HG02798 (cell line): ENCODE data around the gene TCEANC.
"Not testable (repeated sequence)": the region's sequence is repeated elsewhere in the genome, so short reads cannot be mapped to it uniquely, and the experiment has no call there.

Experiments used
- ATAC-seq: cut with Tn5 transposase; IDR thresholded peaks from one replicate; pipeline ENCODE4 v1.9.1; 2021; ENCODE audit warnings: mild to moderate bottlenecking; ENCODE audit not compliant: unreplicated experiment, poor library complexity

The TCEANC gene

GRCh38 chrX:13654116-13654515, 1.2 kb downstream of the TCEANC start:
- no peak for ATAC-seq

- no peak for ATAC-seq
Observed at GRCh38 chrX:13655674-13656073, 2.7 kb downstream of the TCEANC start.

DNA sequence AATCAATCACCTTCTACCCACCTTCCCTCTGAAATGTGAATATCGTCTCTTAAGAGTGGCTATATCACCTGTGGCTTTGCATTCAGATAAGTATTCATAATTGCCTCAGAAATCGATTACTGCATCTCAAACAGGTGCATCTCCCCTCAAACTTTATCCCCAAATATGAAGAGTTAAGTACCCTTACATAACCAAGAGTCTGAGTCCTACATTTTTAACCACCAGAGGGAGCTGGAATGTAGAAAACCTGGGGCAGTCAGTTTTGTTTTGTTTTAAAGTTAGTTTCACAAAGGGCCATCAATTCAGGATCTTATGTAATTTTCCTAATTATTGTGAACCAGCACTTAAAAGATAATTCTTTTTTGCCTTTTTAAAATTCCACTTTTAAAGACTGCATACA, 5.7 kb downstream of the TCEANC start:
- ATAC-seq, result no peak

GRCh38 chrX:13659063-13659462, 6.1 kb downstream of the TCEANC start:
- no peak for ATAC-seq

DNA sequence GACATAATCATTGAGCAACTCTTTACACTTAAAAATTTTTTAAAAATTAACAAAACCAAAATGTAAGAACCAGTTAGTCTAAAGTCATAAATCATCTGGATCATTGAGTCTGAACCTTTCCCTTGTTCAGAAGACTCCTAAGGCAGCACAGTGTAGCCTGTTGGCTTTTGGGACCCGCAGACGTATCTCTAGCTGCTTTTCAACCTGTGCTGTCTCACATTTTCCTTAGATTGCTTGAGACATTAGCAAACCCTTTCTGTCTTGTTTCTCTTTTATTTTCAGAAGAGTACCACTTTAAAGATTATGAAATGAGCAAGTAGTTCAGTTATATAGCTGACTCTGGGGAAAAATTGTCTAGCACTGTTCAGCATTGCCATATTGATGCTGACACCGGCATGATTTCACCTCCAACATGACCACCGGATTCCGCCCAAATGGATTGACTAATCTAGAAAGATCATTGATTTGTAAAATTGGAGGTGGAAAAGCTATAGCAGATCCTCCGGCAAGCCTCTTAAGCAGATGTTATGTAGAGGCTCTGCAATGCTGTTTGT, 8.9 kb downstream of the TCEANC start:
- ATAC-seq, result peak; percentile 20

- ATAC-seq, result peak; percentile 76
Observed at GRCh38 chrX:13662355-13662791, 9.4 kb downstream of the TCEANC start.

GRCh38 chrX:13664020-13664419, 11.1 kb downstream of the TCEANC start:
- ATAC-seq, result no peak

- no peak for ATAC-seq
Observed at GRCh38 chrX:13666836-13667235, 13.9 kb downstream of the TCEANC start.

GRCh38 chrX:13667919-13668318, 15.0 kb downstream of the TCEANC start:
- ATAC-seq, result no peak

- peak; percentile 82 for ATAC-seq
Observed at GRCh38 chrX:13669246-13669737, 16.4 kb downstream of the TCEANC start.

GRCh38 chrX:13669755-13670154, 16.8 kb downstream of the TCEANC start:
- ATAC-seq, result not testable (repeated sequence)

DNA sequence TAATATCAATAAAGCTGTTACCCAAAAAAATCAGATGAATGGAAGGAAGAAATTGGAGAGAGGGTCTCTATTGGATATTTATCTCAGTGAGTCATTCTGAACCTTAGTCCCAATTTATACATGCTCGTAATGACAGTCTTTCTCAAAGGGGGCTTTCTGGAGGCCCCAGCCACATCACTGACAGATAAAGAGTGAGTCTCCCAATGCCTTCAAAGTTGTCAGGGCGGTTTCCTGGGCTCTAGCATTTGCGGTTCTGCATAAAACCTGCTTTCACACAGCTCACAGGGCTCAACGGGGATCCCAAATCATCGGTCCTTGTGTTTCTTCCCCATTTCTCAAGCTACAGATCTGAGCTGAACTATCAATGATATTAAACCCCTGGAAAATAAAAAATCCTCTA, 17.3 kb downstream of the TCEANC start:
- no peak for ATAC-seq

DNA sequence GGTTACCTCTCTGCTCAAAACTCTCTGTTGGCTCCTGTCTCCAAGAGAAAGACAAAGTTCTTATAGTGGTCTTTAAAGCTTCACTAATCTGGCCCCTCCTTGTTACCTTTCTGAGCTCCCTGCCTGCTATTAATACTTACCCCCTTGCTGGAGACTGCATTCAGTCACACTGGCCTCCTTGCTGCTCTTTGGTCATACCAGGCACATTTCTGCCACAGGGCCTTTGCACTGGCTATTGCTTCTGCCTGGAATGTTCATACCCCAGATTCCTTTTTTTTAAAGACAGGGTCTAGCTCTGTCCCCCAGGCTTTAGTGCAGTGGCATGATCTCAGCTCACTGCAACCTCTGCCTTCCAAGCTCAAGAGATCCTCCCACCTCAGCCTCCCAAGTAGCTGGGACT, 20.1 kb downstream of the TCEANC start:
- no peak for ATAC-seq

DNA sequence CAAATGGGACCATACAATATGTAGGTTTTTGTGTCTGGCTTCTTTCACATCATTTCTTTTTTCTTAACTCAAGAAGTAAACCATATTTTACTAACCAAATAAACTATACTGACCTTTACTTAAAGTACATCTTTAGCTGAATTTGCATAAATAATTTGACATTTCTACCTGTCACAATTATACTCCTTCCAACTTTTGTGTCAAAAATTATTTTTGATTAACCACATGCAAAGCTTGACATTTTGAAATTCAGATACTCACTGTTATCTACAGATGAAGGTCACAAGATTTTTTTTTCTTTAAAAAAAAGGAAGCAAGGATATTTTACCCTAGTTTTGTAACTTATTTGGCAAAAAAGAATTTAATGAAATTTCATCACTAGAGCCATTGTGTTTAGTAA, 23.9 kb downstream of the TCEANC start:
- ATAC-seq, result no peak

- ATAC-seq, result not testable (repeated sequence)
Observed at GRCh38 chrX:13679700-13680099, 26.8 kb downstream of the TCEANC start.

GRCh38 chrX:13681595-13681994, 28.7 kb downstream of the TCEANC start:
- no peak for ATAC-seq

GRCh38 chrX:13684361-13684760, 31.4 kb downstream of the TCEANC start:
- no peak for ATAC-seq

DNA sequence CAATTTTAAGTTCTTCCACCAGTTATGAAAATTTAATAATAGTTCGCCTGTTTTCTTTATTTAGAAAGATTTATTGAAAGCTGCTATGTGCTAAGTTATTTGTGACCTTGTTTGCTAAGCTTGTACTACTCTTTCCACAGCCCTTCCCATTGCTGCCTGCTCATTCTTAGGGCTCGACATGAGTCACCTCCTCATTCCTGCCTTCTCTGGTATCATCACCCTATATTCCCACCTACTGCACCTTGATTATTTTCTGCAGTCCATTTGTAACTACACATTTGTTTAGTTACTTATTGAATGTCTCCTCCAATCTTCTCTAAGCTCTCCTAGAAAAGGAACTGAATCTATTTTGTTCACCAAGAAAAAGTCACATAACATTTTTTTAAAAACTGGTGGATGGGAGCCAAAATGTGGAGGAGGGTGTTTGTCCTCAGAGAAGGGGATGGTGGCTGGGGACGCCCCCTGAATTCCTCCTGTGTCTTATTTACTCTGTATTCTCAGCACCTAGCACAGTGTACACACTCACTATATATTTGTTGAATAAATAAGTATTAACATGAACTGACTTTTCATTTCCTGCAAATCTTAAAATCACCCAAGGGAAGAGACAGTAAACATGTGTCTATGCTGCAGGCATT, 32.3 kb downstream of the TCEANC start:
- ATAC-seq, result no peak

DNA sequence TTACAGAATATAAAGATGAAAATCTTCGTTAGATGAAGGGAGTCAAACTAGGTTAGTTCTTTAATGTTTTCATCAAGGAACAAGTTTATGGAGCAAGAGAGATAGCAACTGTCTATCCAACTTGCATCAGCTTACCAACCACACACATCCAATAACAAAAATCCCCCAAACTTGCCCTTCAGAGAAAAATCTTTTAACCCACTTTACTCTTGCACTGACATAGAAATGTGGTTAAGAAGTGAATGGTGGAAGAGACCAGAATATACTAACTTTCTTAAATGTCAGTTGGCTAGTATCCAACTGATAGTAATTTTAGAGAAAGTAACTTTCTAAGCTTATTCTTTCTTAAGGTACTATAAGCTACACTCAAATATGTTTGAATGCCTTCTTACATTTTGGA, 34.3 kb downstream of the TCEANC start:
- ATAC-seq, result no peak

DNA sequence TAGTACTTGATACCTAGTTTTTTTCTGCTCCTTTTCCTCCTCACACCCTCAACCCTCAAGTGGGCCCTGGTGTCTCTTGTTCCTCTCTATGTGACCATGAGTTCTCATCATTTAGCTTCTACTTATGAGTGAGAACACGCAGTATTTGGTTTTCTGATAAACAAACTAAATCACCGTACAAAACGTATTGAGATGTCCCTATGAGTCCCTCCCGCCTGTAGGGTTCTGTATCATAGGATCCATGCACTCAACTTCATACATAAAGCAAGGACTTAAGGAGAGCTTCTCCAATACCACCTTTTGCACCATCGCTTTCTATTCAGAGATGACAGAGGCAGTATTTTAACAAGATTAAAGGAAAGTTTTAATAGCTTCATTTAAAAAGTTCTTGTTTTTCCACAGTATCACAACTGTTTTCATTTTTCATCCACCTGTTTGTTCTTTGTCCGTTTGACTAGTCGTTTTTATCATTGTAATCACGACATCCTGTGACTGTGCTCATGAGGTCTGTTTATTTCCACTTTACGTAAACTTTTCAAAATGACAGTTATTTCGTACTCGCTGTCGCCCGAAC, 35.5 kb downstream of the TCEANC start:
- ATAC-seq, result no peak

- peak; percentile 85 for ATAC-seq
Observed at GRCh38 chrX:13688958-13689740, 36.2 kb downstream of the TCEANC start, which contains the start of gene RAB9A. Gene RAB9A, plus strand, starts transcription at chrX:13689128. Its CDS starts 19,619 bp downstream, at chrX:13708747.
